GM19193 (cell line): ENCODE results near the gene SH3BGRL3.
A peak's percentile ranks its signal among the peaks of the same experiment; 100 is the strongest.

Source experiments
- POLR2A ChIP-seq: IDR thresholded peaks from 4 replicates; pipeline ENCODE4 v1.6.1; 2011; ENCODE audit not compliant: insufficient read depth, insufficient read length; ENCODE audit errors: extremely low read depth

The SH3BGRL3 gene

DNA sequence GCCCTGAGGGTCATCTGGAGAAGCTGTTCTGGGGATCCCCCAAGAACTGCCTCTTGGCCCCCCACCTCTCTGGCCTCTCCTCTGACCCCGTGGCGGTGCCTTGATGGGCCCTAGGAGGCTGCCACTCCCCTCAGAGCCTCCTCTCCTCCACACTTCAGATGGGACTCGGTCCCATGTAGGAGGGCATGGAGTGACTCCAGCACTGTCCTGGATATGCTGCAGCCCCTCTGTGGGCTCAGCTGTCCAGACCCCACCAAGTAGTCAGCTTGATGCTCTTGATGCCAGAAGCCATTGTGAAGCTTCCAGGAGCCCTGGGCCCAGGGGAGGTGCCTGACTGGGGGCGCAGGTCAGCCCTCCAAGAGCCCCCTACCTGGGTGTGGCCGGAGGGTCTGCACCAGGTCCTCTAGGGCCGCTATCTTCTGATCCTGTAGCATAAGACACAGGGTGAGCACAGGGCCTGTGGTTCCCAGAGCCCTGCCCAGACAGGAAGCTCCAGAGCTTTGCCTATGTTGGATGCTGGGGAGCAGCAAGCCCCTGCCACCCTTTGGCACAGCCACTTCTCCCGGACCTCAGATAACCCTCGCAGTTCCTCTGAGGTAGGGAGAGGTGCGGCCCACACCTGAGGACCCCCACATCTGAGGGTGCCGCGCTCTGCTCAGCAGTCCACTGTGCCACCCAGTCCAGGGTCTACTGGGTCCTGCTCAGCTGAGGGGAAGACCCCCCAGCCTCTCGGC, 17.3 kb downstream of the SH3BGRL3 start:
- no peak for TF ChIP-seq POLR2A

- no peak for TF ChIP-seq POLR2A
Observed at GRCh38 chr1:26297791-26298124, 17.9 kb downstream of the SH3BGRL3 start.

DNA sequence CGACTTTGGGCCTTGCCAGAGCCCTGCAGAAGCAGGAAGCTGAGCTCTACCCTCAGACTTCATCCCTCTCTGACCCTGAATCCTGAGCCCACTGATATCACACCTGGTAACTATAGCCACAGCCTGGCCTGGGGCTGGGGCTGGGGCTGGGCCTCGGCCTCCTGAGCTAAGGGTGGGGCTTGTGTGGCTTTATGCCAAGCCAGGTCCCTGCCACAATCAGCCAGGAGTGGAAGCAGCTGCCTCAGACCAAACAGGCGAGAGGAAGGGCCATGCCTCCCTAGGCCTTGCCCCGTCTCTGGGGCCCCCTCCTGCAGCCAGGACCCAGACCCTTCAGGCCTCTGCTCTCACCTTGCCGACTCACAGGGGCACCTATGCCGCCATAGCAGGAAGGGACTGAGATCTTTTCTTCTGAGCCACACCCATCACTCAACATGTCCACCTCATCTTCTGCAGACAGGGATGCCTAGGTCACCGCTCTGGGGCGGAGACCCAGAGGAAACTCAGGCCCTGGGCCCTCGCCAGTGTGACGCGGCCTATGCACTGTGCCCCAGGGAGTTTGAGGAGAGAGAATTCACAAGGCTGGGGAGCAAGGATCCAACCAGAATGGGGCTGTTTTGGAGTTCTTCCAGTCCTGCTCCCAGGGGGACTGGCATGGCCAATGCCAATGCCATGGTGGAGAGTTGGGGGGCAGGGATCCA, 20.8 kb downstream of the SH3BGRL3 start:
- TF ChIP-seq POLR2A, result no peak

- TF ChIP-seq POLR2A, result no peak
Observed at GRCh38 chr1:26302733-26303405, 23.0 kb downstream of the SH3BGRL3 start.

GRCh38 chr1:26305667-26306289, 25.9 kb downstream of the SH3BGRL3 start:
- no peak for TF ChIP-seq POLR2A

GRCh38 chr1:26306290-26307229, 26.7 kb downstream of the SH3BGRL3 start, which contains the start of gene UBXN11:
Gene UBXN11, minus strand, starts transcription at chr1:26306636. Its CDS starts 3,753 bp downstream, at chr1:26302883.
- peak; percentile 36 for TF ChIP-seq POLR2A

GRCh38 chr1:26307363-26307781, 27.5 kb downstream of the SH3BGRL3 start:
- no peak for TF ChIP-seq POLR2A

- TF ChIP-seq POLR2A, result no peak
Observed at GRCh38 chr1:26314501-26314900, 34.6 kb downstream of the SH3BGRL3 start.

- TF ChIP-seq POLR2A, result no peak
Observed at GRCh38 chr1:26315874-26316850, 36.3 kb downstream of the SH3BGRL3 start.

- TF ChIP-seq POLR2A, result no peak
Observed at GRCh38 chr1:26317146-26317545, 37.3 kb downstream of the SH3BGRL3 start.

- TF ChIP-seq POLR2A, result peak; percentile 77
Observed at GRCh38 chr1:26317612-26318337, 37.9 kb downstream of the SH3BGRL3 start, which contains the start of gene CD52. Gene CD52, plus strand, starts transcription at chr1:26317958. Its CDS starts 60 bp downstream, at chr1:26318018.

GRCh38 chr1:26318338-26319064, 38.6 kb downstream of the SH3BGRL3 start:
- TF ChIP-seq POLR2A, result peak; percentile 43
